ENCODE measurements around the gene NDUFB5.
A peak's percentile ranks its signal among the peaks of the same experiment; 100 is the strongest.

Gene NDUFB5

GRCh38 chr3:179604321-179605078 lies at the start of gene NDUFB5, which contains the start of gene MRPL47:
Gene NDUFB5 (plus strand): TSS chr3:179604794. CDS start chr3:179604816, 22 bp downstream.
Gene MRPL47 (minus strand): TSS chr3:179604638. CDS start chr3:179604624, 14 bp downstream.
- peak; percentile 97 for DNase-seq (ENCODE audit: low read depth)

- DNase-seq (ENCODE audit: low read depth): peak; percentile 74
Measured at GRCh38 chr3:179558742-179559364, 45.7 kb upstream of the NDUFB5 start.

- peak; percentile 13 for DNase-seq (ENCODE audit: low read depth)
Measured at GRCh38 chr3:179560791-179561190, 43.8 kb upstream of the NDUFB5 start.

- DNase-seq (ENCODE audit: low read depth): peak; percentile 99
Measured at GRCh38 chr3:179562591-179563270, 41.9 kb upstream of the NDUFB5 start, which contains the start of gene ACTL6A. Gene ACTL6A (plus strand): TSS chr3:179562926. CDS start chr3:179563093, 167 bp downstream.

GRCh38 chr3:179563271-179563783 lies 41.3 kb upstream of the NDUFB5 start:
- peak; percentile 81 for DNase-seq (ENCODE audit: low read depth)

DNA sequence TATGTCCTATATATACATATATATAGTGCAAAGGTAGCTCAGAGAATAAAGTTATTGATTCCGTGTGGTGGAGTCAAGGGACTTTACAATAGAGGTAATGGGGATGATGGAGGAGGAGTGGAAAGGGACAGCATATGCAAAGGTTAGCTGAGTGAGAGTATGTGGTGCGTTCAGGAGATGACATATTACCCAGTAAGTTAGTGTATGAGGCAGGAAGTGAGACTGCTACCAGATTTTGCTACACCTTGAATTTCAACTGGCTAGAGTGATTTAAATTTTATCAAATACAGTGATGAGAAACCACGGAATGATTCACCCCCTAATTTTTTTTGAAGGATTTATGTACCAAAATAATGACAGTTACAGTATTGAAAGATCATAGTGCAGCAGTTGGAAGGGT lies 39.1 kb upstream of the NDUFB5 start:
- no peak for DNase-seq (ENCODE audit: low read depth)

DNA sequence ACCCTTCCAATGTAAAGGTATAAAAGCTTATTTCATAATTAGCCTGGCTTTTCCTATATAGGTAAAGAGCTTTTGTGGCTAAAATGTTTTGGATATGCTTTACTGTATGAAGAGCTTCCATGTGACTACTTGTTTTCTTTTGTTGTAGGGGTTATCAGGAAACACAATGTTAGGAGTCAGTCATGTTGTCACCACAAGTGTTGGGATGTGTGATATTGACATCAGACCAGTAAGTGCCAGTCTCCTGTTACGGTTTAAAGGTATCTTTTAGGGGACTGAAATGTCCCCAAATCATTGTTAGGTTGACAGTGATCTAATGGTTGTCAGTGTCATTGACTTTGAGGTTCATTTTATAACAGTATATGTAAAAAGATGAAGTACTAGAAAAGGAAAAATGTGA lies 23.6 kb upstream of the NDUFB5 start:
- no peak for DNase-seq (ENCODE audit: low read depth)

GRCh38 chr3:179589143-179589542 lies 15.5 kb upstream of the NDUFB5 start:
- DNase-seq (ENCODE audit: low read depth): peak; percentile 34

DNA sequence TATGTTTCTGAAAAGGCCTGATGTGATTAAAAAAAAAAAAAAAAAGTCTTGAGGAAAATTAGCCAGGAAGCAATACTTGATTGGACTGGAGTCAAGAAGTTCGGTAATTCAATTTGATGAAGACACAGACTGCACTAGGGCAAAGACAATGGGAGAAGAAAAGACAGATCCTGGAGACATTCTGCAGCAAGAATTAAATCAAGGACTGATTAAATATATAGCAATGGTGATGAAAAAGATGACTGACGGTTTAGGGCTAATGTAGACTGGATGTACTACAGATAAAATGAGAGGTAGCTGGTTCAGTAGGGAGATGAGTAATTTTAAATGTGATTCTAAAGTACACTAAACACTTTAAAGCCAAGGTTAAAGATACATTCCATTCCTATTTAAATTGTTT lies 13.9 kb upstream of the NDUFB5 start:
- DNase-seq (ENCODE audit: low read depth): no peak

DNA sequence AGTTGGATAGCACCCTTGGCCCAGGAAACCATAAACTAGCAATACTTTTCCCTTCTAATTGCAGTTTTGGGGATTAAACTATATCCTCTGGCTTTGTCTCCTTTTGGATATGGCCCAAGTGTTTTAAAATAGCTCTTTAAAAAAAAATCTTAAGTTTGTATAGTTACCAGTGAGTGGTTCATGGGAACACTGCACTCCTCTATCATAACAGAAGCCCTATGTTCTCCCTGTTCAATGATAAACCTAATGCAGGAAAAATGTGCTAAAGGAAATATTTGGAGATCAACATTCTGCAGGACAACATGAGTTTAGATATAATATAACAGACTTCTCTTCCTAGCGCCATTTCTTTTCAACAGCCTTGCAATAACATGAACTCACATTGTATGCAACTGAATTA lies 13.3 kb upstream of the NDUFB5 start:
- DNase-seq (ENCODE audit: low read depth): no peak

- DNase-seq (ENCODE audit: low read depth): peak; percentile 51
Measured at GRCh38 chr3:179599531-179599930, 5.1 kb upstream of the NDUFB5 start.

- no peak for DNase-seq (ENCODE audit: low read depth)
Measured at GRCh38 chr3:179603321-179603720, 1.3 kb upstream of the NDUFB5 start.

DNA sequence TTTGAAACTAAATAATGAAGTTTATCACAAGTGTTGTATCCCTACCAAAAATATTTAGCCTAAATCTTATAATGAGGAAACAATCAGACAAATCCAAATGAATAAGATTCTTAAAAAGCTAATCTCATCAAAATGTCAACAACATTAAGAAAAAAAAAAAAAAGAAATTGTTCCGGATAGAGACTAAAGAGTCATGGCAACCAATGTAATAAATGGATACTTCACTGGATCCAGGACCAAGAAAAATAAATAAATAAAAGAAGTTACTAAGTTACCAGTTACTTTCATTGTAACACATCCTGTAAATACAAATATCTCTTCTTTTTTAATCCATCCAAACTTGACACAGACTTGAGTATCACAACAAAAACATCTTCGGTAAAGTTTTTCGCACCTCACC lies 763 bp upstream of the NDUFB5 start:
- peak; percentile 5 for DNase-seq (ENCODE audit: low read depth)

DNA sequence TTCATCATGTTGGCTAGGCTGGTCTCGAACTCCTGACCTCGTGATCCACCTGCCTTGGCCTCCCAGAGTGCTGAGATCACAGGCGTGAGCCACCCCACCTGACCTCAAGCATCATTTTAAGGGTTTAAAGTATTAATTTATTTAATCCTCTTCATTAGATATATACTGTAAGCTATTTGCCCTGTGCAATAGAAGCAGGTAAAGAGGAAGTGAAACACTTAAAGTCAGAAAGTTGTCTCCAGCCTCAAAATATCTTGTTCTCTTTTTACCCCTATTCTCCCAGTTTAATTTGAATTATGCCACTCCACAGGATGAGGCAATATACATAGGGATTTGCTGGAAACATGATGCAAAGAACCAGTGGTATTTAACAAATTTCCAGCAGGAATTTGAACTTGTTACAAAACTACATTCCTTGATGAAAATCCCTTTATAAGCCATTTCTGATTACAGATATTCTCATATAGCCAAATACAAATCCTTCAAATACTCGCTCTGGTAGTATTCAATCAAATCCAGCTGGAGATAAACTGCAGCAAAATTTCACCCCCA lies 2.0 kb downstream of the NDUFB5 start:
- DNase-seq (ENCODE audit: low read depth): no peak

DNA sequence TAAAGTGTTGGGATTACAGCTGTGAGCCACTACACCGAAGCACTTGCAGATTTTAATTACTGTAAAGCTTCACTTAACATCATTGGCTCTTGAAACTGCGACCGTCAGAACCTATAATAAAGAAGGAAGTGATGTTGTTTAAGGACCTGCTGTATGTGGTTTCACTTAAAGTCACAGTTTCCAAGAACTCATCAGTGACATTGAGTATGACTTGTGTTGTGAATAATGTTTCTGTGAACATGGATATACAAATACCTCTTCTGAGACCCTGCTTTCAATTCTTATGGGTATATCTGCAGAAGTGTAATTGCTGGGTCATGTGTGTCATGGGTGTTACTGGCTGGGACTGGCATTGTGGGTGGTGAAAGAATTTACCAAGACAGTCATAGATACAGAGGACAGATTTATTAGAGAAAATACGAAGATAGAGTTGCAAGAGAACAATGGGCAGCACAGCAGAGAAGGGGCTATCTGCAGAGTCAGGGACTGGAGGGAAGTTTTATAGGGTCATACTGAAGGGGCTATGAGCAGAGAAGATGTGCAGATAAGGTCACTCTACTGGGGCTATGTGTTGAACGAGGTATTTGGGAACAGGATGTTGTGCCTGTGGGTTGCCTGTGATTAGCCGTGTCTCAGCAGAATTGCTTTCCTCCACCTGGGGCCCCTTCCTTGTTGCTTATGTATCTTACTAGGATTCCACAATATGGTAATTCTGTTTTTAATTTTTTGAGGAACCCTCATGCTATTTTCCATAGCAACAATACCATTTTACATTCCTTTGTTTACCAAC lies 4.5 kb downstream of the NDUFB5 start:
- DNase-seq (ENCODE audit: low read depth): no peak

- DNase-seq (ENCODE audit: low read depth): no peak
Measured at GRCh38 chr3:179610066-179610465, 5.5 kb downstream of the NDUFB5 start.

GRCh38 chr3:179613807-179614206 lies 9.2 kb downstream of the NDUFB5 start:
- peak; percentile 88 for DNase-seq (ENCODE audit: low read depth)

GRCh38 chr3:179615458-179616173 lies 11.0 kb downstream of the NDUFB5 start:
- peak; percentile 11 for DNase-seq (ENCODE audit: low read depth)

DNA sequence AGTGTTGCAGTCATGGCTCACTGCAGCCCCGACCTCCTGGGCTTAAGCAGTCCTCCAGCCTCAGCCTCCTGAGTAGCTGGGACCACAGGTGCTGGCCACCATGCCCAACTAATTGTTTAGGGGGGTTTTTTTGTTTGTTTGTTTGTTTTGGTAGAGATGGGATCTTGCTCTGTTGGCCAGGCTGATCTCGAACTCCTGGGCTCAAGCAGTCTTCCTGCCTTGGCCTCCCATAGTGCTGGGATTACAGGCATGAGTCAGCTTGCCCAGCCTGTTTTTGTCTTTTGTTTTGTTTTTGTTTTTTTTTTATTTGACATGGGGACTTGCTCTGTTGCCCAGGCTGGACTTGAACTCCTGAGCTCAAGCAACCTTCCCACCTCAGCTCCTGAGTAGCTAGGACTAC lies 17.4 kb downstream of the NDUFB5 start:
- DNase-seq (ENCODE audit: low read depth): no peak

DNA sequence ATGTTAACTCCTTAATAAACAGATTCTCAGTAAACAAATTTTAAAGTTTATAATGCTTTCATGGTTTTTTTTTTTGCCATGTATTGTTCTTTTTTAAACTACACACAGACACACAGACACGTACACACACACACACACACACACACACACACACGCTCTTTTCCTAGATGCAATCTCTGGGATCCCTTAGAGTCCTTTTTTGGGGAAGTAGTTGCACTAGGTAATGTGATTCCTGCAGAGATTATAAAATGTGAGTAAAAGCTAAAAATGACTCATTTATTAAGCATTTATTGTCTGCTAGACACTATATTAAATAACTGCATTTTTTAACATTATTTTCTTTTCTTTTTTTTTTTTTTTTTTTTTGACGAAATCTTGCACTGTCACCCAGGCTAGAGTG lies 19.9 kb downstream of the NDUFB5 start:
- peak; percentile 59 for DNase-seq (ENCODE audit: low read depth)

All from EH (cell line).